ENCODE measurements around the gene GOLIM4.
"Not testable (repeated sequence)": the region's sequence is repeated elsewhere in the genome, so short reads cannot be mapped to it uniquely, and the experiment has no call there.

The GOLIM4 gene

GRCh38 chr3:168072323-168072650, 23.4 kb downstream of the GOLIM4 start:
- no peak for DNase-seq

- no peak for DNase-seq
Observed at GRCh38 chr3:168071591-168072322, 24.0 kb downstream of the GOLIM4 start.

DNA sequence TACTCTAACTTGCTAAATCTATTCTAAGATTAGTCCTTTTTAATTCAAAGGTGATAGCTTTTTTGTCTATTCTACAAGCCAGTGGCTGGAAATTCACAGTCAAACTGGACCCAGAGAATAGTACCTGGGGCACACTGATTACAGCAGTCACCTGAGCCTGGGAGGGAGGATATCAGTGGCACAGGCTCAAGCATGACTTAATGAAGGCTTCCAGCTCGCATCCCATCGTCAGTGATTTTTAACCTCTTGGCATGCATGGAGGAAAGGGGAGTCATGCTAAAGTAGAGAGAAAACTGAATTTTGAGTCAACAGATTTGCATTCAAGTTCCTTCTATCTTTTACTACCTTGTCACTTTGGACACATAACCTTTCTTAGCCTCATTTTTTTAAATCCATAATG, 24.8 kb downstream of the GOLIM4 start:
- no peak for DNase-seq

GRCh38 chr3:168068346-168068745, 27.4 kb downstream of the GOLIM4 start:
- DNase-seq, result no peak

- no peak for DNase-seq
Observed at GRCh38 chr3:168066882-168067281, 28.8 kb downstream of the GOLIM4 start.

- no peak for DNase-seq
Observed at GRCh38 chr3:168065569-168065968, 30.2 kb downstream of the GOLIM4 start.

DNA sequence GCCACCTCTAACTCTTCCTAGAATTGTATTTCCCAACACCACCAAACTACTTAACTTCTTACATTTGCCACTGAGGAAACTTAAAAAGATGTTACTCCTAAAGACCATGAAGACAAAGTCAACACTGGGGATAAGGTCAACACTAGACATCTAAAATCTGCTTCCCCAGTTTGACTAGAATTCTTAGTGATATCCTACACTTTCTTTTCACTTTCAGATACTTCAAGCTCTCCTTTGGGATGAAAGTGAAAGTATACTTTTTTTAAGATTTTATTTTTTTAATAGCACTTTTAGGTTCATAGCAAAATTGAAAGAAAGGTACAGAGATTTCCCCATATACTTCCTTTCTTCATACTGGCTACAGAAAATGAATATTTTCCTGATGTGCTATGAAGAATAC, 32.6 kb downstream of the GOLIM4 start:
- DNase-seq, result no peak

GRCh38 chr3:168062679-168063078, 33.0 kb downstream of the GOLIM4 start:
- DNase-seq, result no peak

- DNase-seq, result no peak
Observed at GRCh38 chr3:168061332-168061996, 34.3 kb downstream of the GOLIM4 start.

GRCh38 chr3:168060317-168060716, 35.4 kb downstream of the GOLIM4 start:
- no peak for DNase-seq

- no peak for DNase-seq
Observed at GRCh38 chr3:168058481-168058880, 37.2 kb downstream of the GOLIM4 start.

GRCh38 chr3:168056398-168057230, 39.1 kb downstream of the GOLIM4 start:
- not testable (repeated sequence) for DNase-seq

DNA sequence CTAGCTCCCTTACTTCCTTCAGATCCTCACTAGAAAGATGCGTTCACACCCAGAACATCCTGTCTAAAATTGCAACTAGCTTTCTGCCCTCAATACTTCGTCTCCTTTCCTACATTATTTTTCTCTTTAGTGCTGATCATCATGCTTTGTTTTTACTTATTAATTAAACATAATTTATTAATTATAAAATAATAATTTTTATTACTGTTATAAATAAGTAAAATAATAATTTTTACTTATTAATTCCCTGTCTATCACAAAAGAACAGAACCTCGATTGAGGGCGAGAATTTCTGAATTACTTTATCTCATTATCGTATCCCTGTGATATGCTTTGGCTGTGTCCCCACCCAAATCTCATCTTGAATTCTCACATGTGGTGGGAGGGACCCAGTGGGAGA, 41.3 kb downstream of the GOLIM4 start:
- DNase-seq, result no peak

- no peak for DNase-seq
Observed at GRCh38 chr3:168053115-168053514, 42.6 kb downstream of the GOLIM4 start.

DNA sequence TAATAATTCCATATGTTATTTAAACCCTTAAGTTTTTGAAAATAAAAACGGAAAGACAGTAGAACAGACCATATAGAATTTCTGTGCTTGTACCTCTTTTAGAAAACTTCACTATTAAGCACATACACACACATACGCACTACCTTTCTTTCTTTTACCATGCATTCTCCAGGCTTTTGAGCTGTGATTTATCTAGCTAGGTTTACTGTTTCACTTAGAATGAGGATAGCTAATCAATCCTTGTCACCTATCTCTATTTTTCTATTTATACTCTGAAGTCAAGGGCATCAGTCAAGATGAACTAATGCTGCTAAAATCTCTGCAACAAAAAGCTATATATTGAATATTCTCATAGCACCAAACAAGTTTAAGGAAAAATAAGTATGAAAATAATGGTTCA, 43.2 kb downstream of the GOLIM4 start:
- no peak for DNase-seq

DNA sequence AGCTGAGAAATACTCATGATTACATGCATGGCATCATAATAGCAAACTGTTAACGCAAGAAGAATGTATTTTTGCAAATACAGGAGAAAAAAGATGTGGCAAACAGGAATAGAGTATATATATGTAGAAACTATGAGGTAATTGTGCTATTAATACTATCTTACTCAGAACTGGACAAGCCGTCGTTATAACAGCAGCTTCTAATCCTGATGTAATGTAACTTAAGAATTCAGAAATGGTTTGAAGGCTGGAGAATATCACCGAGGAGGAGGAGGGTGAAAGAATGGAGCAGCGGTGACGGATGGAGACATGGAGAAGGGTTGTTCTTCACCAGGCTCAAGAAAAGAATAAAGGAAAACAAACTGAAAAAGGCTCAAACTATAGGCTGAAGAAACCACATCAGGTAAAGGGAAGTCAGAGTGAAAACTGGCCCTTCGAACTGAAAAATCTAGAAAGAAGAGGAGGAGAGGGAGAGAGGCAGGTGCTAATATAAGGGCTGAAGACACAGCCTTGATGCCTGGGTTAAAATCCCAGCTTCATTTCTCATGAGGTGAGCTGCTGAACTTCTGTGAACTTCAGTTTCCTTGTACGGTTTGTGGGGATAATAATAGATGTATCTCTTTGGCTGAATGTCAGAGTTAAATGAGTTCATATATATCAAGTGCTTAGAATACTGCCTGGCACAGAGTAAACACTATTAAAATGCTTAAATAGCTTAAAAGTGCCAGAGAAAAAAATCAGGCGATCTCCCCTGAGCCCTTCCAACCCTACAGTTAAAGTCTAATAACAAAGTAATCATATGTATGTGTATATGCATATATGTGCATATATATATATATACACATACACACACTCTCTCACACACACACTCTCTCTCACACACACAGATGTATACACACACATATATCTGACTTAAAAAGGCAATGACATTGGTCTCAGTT, 43.9 kb downstream of the GOLIM4 start:
- DNase-seq, result no peak

GRCh38 chr3:168051070-168051469, 44.7 kb downstream of the GOLIM4 start:
- DNase-seq, result no peak

GRCh38 chr3:168049367-168049974, 46.3 kb downstream of the GOLIM4 start:
- DNase-seq, result no peak

DNA sequence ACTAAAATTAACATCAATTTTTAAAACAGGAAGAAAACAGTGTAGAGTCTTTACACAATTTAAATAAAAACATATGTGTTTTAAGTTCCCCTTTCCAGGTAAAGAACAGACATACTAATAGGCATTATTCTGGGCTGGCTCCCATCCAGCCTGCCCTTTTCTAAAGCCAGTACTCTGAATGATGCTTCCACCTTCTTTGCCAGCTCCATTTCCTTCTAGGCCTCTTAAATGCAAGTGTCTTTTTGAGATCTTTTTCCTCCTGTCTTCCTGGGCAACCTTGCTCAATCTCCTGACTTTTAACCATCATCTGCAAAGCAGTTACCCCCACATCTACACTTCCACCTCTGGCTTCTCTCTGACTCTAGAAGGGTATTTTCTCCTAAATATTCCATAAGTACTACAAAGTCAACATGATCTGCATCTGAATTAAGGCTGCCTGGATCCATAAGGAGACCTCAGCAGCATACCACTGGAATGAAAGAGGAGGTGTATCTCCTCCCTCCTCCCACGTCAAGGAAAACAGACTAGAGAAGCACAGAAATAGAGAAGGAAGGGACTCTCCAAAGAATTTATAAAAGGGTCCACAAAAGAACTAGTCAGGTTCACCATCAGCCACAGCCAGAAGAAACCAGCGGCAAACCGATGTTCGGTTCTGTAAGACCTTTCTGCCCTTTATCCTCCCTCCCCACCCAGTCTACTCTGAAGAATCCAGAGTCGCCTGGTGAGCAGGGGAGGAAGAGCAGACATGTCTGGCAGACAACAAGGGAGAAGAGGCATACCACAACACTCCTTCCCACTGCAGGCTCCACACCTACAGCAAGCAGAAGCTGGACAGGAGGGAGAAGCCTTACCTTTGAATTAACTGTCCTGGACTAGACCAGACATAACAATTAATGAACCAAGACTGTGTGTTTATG, 47.1 kb downstream of the GOLIM4 start:
- no peak for DNase-seq

DNA sequence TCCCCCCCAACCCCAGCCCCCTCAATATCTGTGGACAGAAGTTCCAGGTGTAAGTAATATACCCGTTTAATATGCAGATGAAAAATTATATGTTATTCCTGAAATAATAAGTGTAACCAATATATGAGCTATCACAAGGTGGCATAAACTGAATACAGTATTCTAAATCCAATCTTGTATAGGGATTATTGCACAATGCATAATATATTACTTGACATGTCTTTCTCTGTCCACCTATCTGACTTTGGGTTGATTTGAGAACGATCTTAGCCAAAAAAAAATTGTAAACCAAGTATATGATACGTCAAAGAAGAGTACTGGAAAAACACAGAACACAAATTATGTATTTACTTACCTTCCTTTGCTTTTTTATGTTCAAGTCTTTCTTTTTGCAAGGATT, 47.8 kb downstream of the GOLIM4 start:
- no peak for DNase-seq

DNA sequence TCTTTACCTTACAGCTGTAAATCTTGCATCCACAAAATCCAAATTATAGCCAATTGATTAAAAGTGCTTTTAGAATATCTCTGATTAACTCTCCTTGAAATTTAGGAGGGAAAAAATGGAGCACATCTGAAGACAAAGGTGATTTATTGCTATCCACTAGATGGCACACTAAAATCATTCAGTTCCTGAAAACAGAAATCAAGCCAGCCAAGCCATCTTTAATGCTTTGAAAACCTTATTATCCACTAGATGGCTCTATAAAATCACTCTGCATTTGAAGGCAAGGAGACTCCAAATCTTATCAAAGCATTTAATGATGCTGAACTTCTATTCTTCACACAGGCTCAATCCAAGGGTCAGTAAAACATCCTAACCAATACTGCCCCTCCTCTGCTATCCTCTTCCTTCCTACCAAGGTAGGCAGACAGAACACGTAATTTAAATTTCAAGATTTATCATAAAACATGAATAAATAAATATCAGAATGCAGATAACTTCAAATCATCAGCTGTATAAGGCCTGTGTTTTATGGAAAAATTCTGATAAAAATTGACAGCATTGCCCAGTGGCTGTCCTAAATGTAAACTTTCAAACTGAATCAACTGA, 48.4 kb downstream of the GOLIM4 start:
- DNase-seq, result peak; percentile 27

All from NCI-H510A (cell line).